ENCODE data around the gene SALL3.

DNA sequence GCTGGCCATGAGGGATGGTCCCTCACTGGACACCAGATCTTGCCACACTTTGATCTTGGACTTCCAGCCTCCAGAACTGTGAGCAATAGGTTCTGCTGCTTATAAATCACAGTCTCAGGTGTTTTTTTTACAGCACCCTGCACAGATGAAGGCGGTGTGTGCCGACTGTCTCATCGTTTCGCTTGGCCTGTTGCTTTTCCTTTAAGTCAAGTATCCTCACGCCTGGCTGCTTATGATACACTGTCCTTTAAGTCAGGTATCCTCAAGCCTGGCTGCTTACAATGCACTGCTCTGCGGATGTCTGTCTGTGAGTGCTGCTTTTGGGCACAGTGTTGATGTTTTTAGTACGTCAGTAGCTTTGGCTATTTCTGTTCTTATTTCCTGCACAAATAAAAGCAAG lies 40.3 kb downstream of the SALL3 start:
- TF ChIP-seq, protein P1, sequence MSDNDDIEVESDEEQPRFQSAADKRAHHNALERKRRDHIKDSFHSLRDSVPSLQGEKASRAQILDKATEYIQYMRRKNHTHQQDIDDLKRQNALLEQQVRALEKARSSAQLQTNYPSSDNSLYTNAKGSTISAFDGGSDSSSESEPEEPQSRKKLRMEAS (IDR thresholded peaks at IDR 0.05; ENCODE audit: insufficient read depth, insufficient read length): no peak
- TF ChIP-seq CTCF (IDR thresholded peaks at IDR 0.05; ENCODE audit: extremely low read depth in 1 of 2, insufficient read depth in 1 of 2, low read depth in 1 of 2, low read length in 2 of 2): no peak

Measured in endothelial cell of umbilical vein (primary cell).